ENCODE data around the gene OVCA2. TPM values are rescaled to one million over a fixed set of nuclear protein-coding genes. Genes with fewer than 3 reads are reported as not detected.

Gene OVCA2
- total and polyA plus RNA-seq, 2 donors (not counting 3 experiments of a cell fraction or from before 2014, with no cell fraction given) = 41.3 to 84.2 TPM

DNA sequence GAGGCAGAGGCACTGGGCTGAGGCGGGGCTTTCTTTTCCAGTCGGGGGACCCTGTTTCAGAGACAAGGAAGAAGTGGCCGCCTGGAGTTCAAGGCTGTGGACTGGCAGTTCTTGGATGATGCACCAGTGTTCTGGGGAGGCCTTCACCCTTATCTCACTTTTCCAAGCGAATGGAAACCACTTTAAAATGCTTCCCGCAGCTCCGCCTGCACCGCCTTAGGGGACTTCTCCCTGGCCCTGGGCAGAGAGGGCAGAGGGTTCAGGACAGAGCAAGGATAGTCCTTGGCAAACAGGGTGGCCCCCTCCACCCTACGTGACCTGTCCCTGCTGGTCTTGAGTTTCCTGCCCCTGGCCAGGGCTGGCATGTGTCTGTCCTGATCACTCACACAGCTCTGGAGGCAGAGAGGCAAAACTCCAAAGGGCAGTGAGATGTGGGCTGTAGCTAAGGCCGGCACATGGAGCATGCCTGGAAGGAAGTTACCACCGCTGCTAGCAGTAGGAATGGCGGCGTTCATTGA, 37.3 kb upstream of the OVCA2 start:
- H3K36me3 ChIP-seq (ENCODE audit: control insufficient read depth in 2 of 2, extremely low read depth in 1 of 2, insufficient read depth in 2 of 2, low read length in 2 of 2) = no peaks in the 10 kb centered on the region
- TF ChIP-seq POLR2A (IDR thresholded peaks at IDR 0.05; ENCODE audit: low read depth, low read length) (no peak), GATA2 (IDR thresholded peaks at IDR 0.05; ENCODE audit: insufficient read depth, insufficient read length, low read depth, low read length) (no peak), MYC (IDR thresholded peaks at IDR 0.05; ENCODE audit: low read depth, low read length) (no peak), JUN (IDR thresholded peaks at IDR 0.05; ENCODE audit: borderline replicate concordance, insufficient read depth, insufficient read length, low read depth) (no peak), FOS (IDR thresholded peaks at IDR 0.05; ENCODE audit: borderline replicate concordance, insufficient read depth, low read length) (no peak), EZH2 (IDR thresholded peaks at IDR 0.05; ENCODE audit: borderline replicate concordance, low read depth, low read length, severe bottlenecking) (no peak), POLR2AphosphoS5 (IDR thresholded peaks at IDR 0.05; ENCODE audit: insufficient read depth, low read depth, low read length) (no peak)
- TF ChIP-seq, protein P1, sequence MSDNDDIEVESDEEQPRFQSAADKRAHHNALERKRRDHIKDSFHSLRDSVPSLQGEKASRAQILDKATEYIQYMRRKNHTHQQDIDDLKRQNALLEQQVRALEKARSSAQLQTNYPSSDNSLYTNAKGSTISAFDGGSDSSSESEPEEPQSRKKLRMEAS (IDR thresholded peaks at IDR 0.05; ENCODE audit: insufficient read depth, insufficient read length) = no peak
- TF ChIP-seq, protein P2, sequence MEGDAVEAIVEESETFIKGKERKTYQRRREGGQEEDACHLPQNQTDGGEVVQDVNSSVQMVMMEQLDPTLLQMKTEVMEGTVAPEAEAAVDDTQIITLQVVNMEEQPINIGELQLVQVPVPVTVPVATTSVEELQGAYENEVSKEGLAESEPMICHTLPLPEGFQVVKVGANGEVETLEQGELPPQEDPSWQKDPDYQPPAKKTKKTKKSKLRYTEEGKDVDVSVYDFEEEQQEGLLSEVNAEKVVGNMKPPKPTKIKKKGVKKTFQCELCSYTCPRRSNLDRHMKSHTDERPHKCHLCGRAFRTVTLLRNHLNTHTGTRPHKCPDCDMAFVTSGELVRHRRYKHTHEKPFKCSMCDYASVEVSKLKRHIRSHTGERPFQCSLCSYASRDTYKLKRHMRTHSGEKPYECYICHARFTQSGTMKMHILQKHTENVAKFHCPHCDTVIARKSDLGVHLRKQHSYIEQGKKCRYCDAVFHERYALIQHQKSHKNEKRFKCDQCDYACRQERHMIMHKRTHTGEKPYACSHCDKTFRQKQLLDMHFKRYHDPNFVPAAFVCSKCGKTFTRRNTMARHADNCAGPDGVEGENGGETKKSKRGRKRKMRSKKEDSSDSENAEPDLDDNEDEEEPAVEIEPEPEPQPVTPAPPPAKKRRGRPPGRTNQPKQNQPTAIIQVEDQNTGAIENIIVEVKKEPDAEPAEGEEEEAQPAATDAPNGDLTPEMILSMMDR (IDR thresholded peaks at IDR 0.05; ENCODE audit: extremely low read depth in 1 of 2, insufficient read depth in 1 of 2, low read depth in 1 of 2, low read length in 2 of 2) = no peak
- no peak overlapping the region for H3K4me3 ChIP-seq (replicated peaks in 1 of 3; ENCODE audit: insufficient read depth in 1 of 3, low read depth in 1 of 3, low read length in 3 of 3)
- H3K9ac ChIP-seq (replicated peaks; ENCODE audit: extremely low read depth, insufficient read depth, low read length) = no peak overlapping the region
- no peaks in the 10 kb centered on the region for H3K27me3 ChIP-seq (ENCODE audit: control insufficient read depth in 2 of 2, insufficient read depth in 2 of 2, low read length in 2 of 2)
- intact Hi-C loops (cut with micrococcal nuclease) = no loop called here
- DNase-seq (ENCODE audit: low read depth, low spot score) (no peak), FAIRE-seq (no peak)
- H3K79me2 ChIP-seq (ENCODE audit: control insufficient read depth, insufficient read depth, low read length) = no peaks in the 10 kb centered on the region
- ChIA-PET CTCF (interaction anchor here (0.9 to 1.8 kb wide), 3 partner anchors 11 to 96 kb away, joined by 4 to 6 read pairs (median 5); partner anchors contain the start of gene RTN4RL1), POLR2A (no interaction called here)
- H3K4me2 ChIP-seq (ENCODE audit: insufficient read depth, low read length) = no peak overlapping the region
- H4K20me1 ChIP-seq (replicated peaks; ENCODE audit: control insufficient read depth, extremely low read depth, insufficient read depth, low read length) = no peaks in the 10 kb centered on the region
- no peak overlapping the region for H2AFZ ChIP-seq (ENCODE audit: low read depth, low read length)
- dilution Hi-C loops (cut with MboI; ENCODE audit: extremely low pct_ligation_motif_present, low sequenced_read_pairs) = no loop called here
- BruUV-seq (replicated peaks) = no TSS peak
- no peaks in the 10 kb centered on the region for H3K9me1 ChIP-seq (replicated peaks; ENCODE audit: control insufficient read depth, extremely low read depth, insufficient read depth, low read length)
- H3K9me3 ChIP-seq (replicated peaks; ENCODE audit: control insufficient read depth, insufficient read depth, low read length) = no peaks in the 10 kb centered on the region
- H3K4me1 ChIP-seq (ENCODE audit: control insufficient read depth, extremely low read depth, insufficient read depth, low read length) = peaks cover 3% of the 10 kb centered on the region
- no peak overlapping the region for H3K27ac ChIP-seq (ENCODE audit: insufficient read depth, low read depth, low read length)

All from endothelial cell of umbilical vein (primary cell).